GM19193 (cell line): ENCODE data around the gene RAD51B.

Experiments
- POLR2A ChIP-seq: IDR thresholded peaks from 4 replicates; pipeline ENCODE4 v1.6.1; 2011; ENCODE audit not compliant: insufficient read depth, insufficient read length; ENCODE audit errors: extremely low read depth

The RAD51B gene

GRCh38 chr14:68249661-68250451, 430.3 kb downstream of the RAD51B start:
- no peak for TF ChIP-seq POLR2A

GRCh38 chr14:68250927-68251768, 431.6 kb downstream of the RAD51B start:
- no peak for TF ChIP-seq POLR2A

- no peak for TF ChIP-seq POLR2A
Observed at GRCh38 chr14:68251769-68252100, 432.2 kb downstream of the RAD51B start.

DNA sequence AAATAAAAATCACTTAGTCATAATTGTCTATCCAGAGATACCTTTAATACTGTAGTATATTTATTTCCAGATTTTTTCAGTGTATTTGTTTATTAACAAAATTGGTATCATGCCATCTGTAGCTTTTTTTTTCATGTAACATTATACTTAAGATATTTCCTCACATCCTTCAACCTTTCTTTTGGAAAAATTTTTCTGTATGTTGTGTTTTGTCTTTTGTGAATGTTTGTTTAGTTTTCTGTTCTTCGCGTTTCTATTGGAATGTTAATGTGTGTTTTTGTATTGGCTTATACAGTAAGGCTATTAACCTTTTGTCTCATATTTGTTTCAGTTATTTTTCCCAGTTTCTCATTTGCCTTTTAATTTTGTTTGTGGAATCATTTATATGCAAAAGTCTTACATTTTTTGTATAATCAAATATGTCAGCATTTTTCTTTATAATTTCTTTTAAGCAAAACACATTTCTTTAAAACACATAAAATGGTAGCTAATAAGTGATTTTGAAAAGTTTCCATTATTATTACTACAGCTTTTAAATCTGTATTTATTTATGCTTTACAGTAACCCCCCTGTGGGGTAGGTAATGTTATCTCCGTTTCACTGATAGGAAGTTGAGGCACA, 433.7 kb downstream of the RAD51B start:
- TF ChIP-seq POLR2A, result no peak

- TF ChIP-seq POLR2A, result no peak
Observed at GRCh38 chr14:68253878-68254528, 434.4 kb downstream of the RAD51B start.

DNA sequence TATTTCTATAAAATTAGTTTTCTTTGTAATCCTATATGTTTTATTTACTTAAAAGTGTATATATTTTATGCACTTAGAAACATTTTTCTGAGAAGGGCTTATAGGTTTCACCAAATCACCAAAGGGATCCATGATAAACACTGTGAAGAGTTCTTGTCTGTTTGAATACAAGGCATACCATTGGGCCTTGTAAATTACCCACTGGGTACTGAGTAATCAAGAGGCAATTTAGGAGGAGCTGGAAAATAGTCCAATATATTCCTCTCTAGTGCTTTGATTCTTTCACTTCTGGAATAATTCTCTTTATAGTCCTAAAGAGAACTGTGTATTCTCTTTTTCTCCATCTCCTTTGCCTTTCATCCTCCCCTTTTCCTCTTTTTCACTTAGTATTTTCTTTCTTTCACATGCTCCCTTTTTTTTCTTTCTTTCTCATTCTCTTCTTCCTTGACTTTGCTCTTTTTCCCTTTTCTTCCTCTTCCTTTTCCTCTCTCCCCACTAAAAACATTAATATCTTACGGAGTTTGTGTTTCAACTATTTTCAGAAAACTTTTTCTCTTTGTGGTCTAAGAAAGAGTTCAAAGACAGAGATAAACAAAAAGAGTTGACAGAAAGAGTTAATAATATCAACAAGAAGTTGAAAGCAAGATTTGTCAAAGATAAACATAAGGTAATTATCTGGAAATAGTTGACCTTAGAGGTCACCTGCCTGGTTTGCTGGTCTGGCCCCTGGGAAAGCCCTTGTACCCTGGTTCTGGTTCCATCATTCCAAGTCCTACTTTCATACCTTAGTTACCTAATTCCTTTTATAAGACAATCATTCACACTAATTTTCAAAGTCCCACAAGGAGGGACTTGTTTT, 435.3 kb downstream of the RAD51B start:
- no peak for TF ChIP-seq POLR2A

GRCh38 chr14:68255693-68256178, 436.2 kb downstream of the RAD51B start:
- TF ChIP-seq POLR2A, result no peak

DNA sequence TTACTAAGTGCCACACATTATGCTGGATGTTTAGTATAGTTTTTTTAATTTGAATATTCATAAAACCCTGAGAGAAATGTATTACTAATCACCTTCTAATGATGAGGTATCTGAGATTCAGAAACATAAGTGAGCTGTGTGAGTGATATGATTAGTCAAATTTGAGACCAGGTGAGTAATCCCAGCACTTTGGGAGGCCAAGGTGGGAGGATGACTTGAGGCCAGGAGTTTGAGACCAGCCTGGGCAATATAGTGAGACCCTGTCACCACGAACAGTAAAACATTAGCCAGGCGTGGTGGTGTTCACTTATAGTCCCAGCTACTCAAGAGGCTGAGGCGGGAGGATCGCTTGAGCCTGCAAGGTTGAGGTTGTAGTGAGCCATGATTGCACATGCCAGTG, 438.4 kb downstream of the RAD51B start:
- no peak for TF ChIP-seq POLR2A

GRCh38 chr14:68260121-68260520, 440.5 kb downstream of the RAD51B start:
- no peak for TF ChIP-seq POLR2A

DNA sequence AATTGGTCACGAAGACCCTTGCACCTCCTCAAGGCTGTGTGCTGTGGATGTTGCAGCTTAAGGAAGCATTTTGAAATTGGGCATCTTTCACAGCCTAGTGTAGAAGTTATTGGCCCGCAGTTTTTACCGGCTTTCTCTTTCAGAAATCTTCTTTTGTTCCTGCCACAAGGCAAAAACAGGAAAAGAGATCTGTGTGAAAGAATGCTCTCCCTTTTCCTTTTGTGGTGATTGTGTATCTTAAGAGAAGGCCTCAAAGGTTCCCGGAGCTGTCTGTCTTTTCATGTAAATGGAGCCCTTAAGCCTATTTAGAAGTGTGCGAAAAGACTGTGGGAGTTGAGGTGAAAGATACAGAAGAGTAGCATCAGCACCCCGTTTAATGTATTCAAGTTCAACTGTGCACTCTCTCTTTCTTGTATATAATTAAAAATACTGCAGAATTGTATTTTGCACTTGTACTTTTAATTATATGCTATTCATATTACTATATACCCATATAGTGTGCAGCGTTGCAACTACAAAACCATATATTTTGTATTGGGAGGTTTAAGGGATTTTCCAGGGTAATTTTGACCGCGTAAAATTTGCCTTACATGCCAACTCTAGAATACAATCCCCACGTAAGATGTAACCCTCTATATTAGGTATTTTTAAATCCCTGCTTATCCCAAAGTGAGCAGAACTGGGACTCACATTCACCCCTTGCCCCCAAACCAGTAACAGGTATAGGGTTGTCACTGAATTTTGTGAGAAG, 441.7 kb downstream of the RAD51B start:
- TF ChIP-seq POLR2A, result no peak

DNA sequence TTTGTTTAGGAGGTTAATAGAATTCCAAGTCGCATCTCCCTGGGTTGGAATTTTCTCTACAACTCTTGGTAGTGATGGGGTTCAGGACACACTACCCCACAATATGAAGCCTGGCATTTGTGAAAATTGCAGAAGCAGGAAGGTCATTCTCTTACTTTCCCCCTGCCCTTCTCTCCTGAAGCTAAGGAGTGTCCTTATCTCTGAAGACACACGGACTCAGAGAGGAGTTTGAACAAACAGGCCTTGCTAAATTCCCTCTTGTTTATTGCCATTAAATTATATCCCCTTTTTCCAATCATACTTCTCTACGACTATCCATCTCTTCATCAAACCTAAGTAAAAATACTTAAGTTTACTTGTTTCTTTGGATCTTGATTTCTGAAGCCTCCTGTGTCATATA, 443.0 kb downstream of the RAD51B start:
- TF ChIP-seq POLR2A, result no peak

DNA sequence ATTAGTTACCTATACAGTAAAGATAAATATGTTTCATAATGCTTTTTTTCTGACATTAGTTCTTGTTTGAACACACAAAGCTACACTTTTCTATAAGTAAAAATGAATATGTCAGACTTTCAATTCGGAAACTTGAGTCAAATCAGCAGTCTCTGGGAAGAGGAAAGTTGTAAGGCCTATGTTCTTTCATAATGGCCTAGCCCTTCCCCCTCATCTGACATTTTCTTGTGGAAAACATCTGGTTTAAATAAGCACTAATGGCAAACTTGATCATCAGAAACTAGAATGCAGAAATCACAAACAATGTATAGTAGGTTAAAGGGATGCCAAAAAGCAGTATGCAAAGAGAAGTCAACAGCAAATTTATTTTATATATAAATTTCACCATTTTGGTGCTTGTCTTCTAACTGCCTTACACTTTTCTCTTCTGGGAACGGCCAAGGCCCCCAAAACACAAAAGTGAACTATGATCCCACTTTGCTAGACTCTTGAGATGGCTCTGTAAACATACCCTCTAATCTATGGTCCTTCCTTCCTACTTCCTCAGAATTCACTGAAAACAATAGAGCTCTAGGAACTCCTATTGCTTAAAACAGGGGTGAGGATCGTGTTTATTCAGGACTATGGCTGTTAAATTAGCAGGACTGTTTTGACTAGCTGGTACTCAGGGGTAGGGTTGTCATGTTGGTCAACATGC, 444.1 kb downstream of the RAD51B start:
- no peak for TF ChIP-seq POLR2A

DNA sequence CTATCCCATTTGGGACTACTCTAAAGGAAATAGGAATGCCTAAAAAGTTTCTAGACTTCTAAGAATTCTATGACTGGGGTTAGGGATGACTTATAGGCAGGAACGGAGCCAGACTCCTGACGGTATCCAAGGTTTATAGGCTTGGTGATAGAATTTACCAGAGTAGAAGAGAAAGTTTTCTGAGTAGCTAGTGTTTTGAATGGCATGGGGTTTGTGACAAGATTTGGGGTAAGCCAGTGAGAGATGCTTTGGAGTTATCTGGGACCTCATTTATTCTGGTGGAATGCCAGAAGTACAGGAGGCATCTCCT, 444.6 kb downstream of the RAD51B start:
- TF ChIP-seq POLR2A, result no peak
